Thoracic aorta (tissue), 2 donors: ENCODE data around the gene PRKN. TPM values are rescaled to one million over a fixed set of nuclear protein-coding genes. Genes with fewer than 3 reads are reported as not detected.

ENCODE experiments used
- ATAC-seq: fragments of 150-250 bp; one replicate; pipeline ENCODE4 v1.8.0; 2017; ENCODE audit warnings: low read depth; ENCODE audit not compliant: insufficient number of reproducible peaks, low FRiP score
- DNase-seq: peaks from one replicate; pipeline ENCODE4 v3.0.0-alpha.2; 2020; ENCODE audit warnings: low spot score
- H3K27ac ChIP-seq, 2 donors: fragments of 200-600 bp; sonication (generic); 1 replicate in 1 of 2; 2 replicates in 1 of 2; pipeline ENCODE4 v1.5.1; 2016; ENCODE audit warnings: mild to moderate bottlenecking in 2 of 2, moderate library complexity in 2 of 2
- H3K27me3 ChIP-seq: fragments of 200-600 bp; sonication (generic); replicated peaks from 2 replicates; pipeline ENCODE4 v1.6.0; 2016; ENCODE audit warnings: mild to moderate bottlenecking; ENCODE audit not compliant: insufficient read depth
- H3K36me3 ChIP-seq: fragments of 200-600 bp; sonication (generic); one replicate; pipeline ENCODE4 v1.5.1; 2016
- H3K4me1 ChIP-seq, 2 donors: fragments of 200-600 bp; sonication (generic); 1 replicate in 1 of 2; 2 replicates in 1 of 2; pipeline versions ENCODE4 v1.5.1 to v1.6.0; 2016; ENCODE audit warnings: low read depth in 2 of 2, mild to moderate bottlenecking in 1 of 2; ENCODE audit not compliant: control insufficient read depth in 1 of 2
- H3K4me3 ChIP-seq: fragments of 200-600 bp; sonication (generic); 2 replicates; pipeline ENCODE4 v1.5.1; 2016; ENCODE audit warnings: mild to moderate bottlenecking
- H3K9me3 ChIP-seq: fragments of 200-600 bp; sonication (generic); 2 replicates; pipeline ENCODE4 v1.5.1; 2016
- CTCF ChIP-seq: fragments of 200-600 bp; sonication (generic); IDR thresholded peaks from one replicate; pipeline ENCODE4 v1.5.1; 2019; ENCODE audit warnings: antibody characterized with exemption
- total RNA-seq, 2 donors: library from RNA; depleted of rRNA; stranded (reverse); fragments of >200 nt; gene quantifications; one replicate each; pipeline versions ENCODE4 v1.1.0 to v1.2.3, GENCODE V29; 2016

Gene PRKN
- total RNA-seq, 2 donors from 2014 or later = 10.4 to 23.8 TPM

GRCh38 chr6:161919691-161920090, 807.9 kb downstream of the PRKN start:
- DNase-seq (no peak), ATAC-seq (no peak)
- no peaks in the 10 kb centered on the region for H3K36me3 ChIP-seq
- no peak overlapping the region for H3K27ac ChIP-seq
- H3K4me3 ChIP-seq = no peak overlapping the region
- no peaks in the 10 kb centered on the region for H3K27me3 ChIP-seq
- no peaks in the 10 kb centered on the region for H3K9me3 ChIP-seq
- no peaks in the 10 kb centered on the region for H3K4me1 ChIP-seq
- TF ChIP-seq CTCF = no peak

- Histone ChIP-seq H3K27ac (no peak overlapping the region), H3K27me3 (no peaks in the 10 kb centered on the region), H3K4me1 (no peaks in the 10 kb centered on the region), H3K36me3 (no peaks in the 10 kb centered on the region), H3K4me3 (no peak overlapping the region), H3K9me3 (no peaks in the 10 kb centered on the region)
- DNase-seq = no peak
- no peak for TF ChIP-seq CTCF
- no peak for ATAC-seq
Observed at GRCh38 chr6:161918628-161919205, 808.8 kb downstream of the PRKN start.

GRCh38 chr6:161918109-161918531, 809.4 kb downstream of the PRKN start:
- TF ChIP-seq CTCF = no peak
- H3K4me3 ChIP-seq = no peak overlapping the region
- H3K27me3 ChIP-seq = no peaks in the 10 kb centered on the region
- H3K27ac ChIP-seq = no peak overlapping the region
- H3K36me3 ChIP-seq = no peaks in the 10 kb centered on the region
- H3K4me1 ChIP-seq = no peaks in the 10 kb centered on the region
- DNase-seq (no peak), ATAC-seq (no peak)
- no peaks in the 10 kb centered on the region for H3K9me3 ChIP-seq

- Histone ChIP-seq H3K9me3 (no peaks in the 10 kb centered on the region), H3K27ac (no peak overlapping the region), H3K4me1 (no peaks in the 10 kb centered on the region), H3K4me3 (no peak overlapping the region), H3K27me3 (no peaks in the 10 kb centered on the region), H3K36me3 (no peaks in the 10 kb centered on the region)
- ATAC-seq = no peak
- no peak for DNase-seq
- no peak for TF ChIP-seq CTCF
Observed at GRCh38 chr6:161917645-161918044, 809.9 kb downstream of the PRKN start.

- Histone ChIP-seq H3K9me3 (no peaks in the 10 kb centered on the region), H3K27me3 (no peaks in the 10 kb centered on the region), H3K36me3 (no peaks in the 10 kb centered on the region), H3K27ac (no peak overlapping the region), H3K4me3 (no peak overlapping the region), H3K4me1 (no peaks in the 10 kb centered on the region)
- no peak for TF ChIP-seq CTCF
- ATAC-seq (no peak), DNase-seq (no peak)
Observed at GRCh38 chr6:161915456-161915964, 812.1 kb downstream of the PRKN start.
